Motor neuron (in vitro differentiated cells): ENCODE measurements around the gene ZBTB38. TPM values are rescaled to one million over a fixed set of nuclear protein-coding genes. Genes with fewer than 3 reads are reported as not detected.
A peak's percentile ranks its signal among the peaks of the same experiment; 100 is the strongest.

Experiments used
- ATAC-seq, 8 experiments: fragments of 200-7000 bp; cut with Tn5 transposase; replicated peaks in 6 of 8; 2 replicates each; pipeline ENCODE4 v1.8.0; 2021; ENCODE audit warnings: mild to moderate bottlenecking in 8 of 8, moderate library complexity in 8 of 8
- H3K27ac ChIP-seq, 2 donors: fragments of 250-450 bp; sonication (Bioruptor Pico); 2 replicates each; pipeline ENCODE4 v1.9.0; 2021; ENCODE audit warnings: antibody characterized with exemption in 2 of 2, mild to moderate bottlenecking in 2 of 2, moderate library complexity in 1 of 2
- H3K4me1 ChIP-seq, 2 donors: fragments of 250-450 bp; sonication (Bioruptor Pico); replicated peaks in 1 of 2; 2 replicates each; pipeline ENCODE4 v1.6.1; 2021; ENCODE audit warnings: antibody characterized with exemption in 2 of 2, mild to moderate bottlenecking in 2 of 2, moderate library complexity in 1 of 2
- H3K4me3 ChIP-seq, 5 donors: fragments of 250-450 bp; sonication (Bioruptor Pico); 2 replicates each; pipeline ENCODE4 v1.9.0; 2021; ENCODE audit warnings: antibody characterized with exemption in 5 of 5, mild to moderate bottlenecking in 5 of 5, moderate library complexity in 4 of 5
- WGBS, 10 experiments: fragments of 450-650 bp; shearing (Covaris generic); methylation state at CpG; one replicate each; pipeline ENCODE4 v1.0.0; 2022; 5-methylcytosine and 5-hydroxymethylcytosine counted together
- in situ Hi-C, 9 experiments: fragments of 400-800 bp; cut with MboI; loops; one replicate each; pipeline ENCODE4 v1.15.0; 2021; ENCODE audit warnings: low sequenced_read_pairs in 9 of 9, low pct_unique_long_range_greater_than_20kb in 2 of 9; ENCODE audit not compliant: unreplicated experiment in 9 of 9
- total RNA-seq, 8 experiments: library from RNA; unstranded; fragments of 300-600 nt; gene quantifications; 2 replicates each; pipeline versions ENCODE4 v1.2.3 to v1.2.4, GENCODE V29; 2022

ZBTB38 gene
- total RNA-seq, 8 experiments from 2014 or later, result 11.4 to 87.6 (median 30.9) TPM

GRCh38 chr3:141393735-141394076 is 25.4 kb downstream of the ZBTB38 start:
- Histone ChIP-seq H3K27ac (peak overlapping the region; percentile 25 to 69), H3K4me1 (peaks cover 29 to 33% of the 10 kb centered on the region in 2 donors), H3K4me3 (no peak overlapping the region)
- WGBS, 10 experiments, result 66 to 100% (median 88%) methylated on average over 1 to 7 of the region's 7 CpGs; no CpG with 5 or more reads in 1 of the 10 experiments
- ATAC-seq, result peak in 2 of 8 experiments; percentile 39 to 43
- in situ Hi-C loops, result no loop called here

GRCh38 chr3:141394560-141394959 is 26.3 kb downstream of the ZBTB38 start:
- ATAC-seq, result no peak
- 50 to 100% (median 84%) methylated on average over 1 to 3 of the region's 3 CpGs; no CpG with 5 or more reads in 2 of the 10 experiments for WGBS, 10 experiments
- no peak overlapping the region for H3K4me3 ChIP-seq
- peaks cover 21 to 28% of the 10 kb centered on the region in 2 donors for H3K4me1 ChIP-seq
- H3K27ac ChIP-seq, result no peak overlapping the region
- in situ Hi-C loops, result no loop called here

GRCh38 chr3:141395005-141395589 is 26.8 kb downstream of the ZBTB38 start:
- 81 to 100% (median 92%) methylated on average over 2 to 5 of the region's 5 CpGs for WGBS, 10 experiments
- in situ Hi-C loops, result no loop called here
- Histone ChIP-seq H3K4me3 (no peak overlapping the region), H3K27ac (no peak overlapping the region), H3K4me1 (peaks cover 15 to 28% of the 10 kb centered on the region in 2 donors)
- no peak for ATAC-seq

- WGBS, 10 experiments, result 70 to 100% (median 94%) methylated on average over 1 to 5 of the region's 5 CpGs; no CpG with 5 or more reads in 1 of the 10 experiments
- Histone ChIP-seq H3K4me3 (no peak overlapping the region), H3K4me1 (peaks cover 14 to 19% of the 10 kb centered on the region in 2 donors), H3K27ac (no peak overlapping the region)
- ATAC-seq, result no peak
- in situ Hi-C loops, result no loop called here
These were observed 29.7 kb downstream of the ZBTB38 start for GRCh38 chr3:141397996-141398395.

- peaks cover 9 to 16% of the 10 kb centered on the region in 2 donors for H3K4me1 ChIP-seq
- no peak overlapping the region for H3K4me3 ChIP-seq
- 20 to 60% (median 40%) methylated on average over 1 of the region's 2 CpGs; no CpG with 5 or more reads in 5 of the 10 experiments for WGBS, 10 experiments
- no peak for ATAC-seq
- no peak overlapping the region for H3K27ac ChIP-seq
- in situ Hi-C loops, result no loop called here
These were observed 30.9 kb downstream of the ZBTB38 start for GRCh38 chr3:141399200-141399599.

- in situ Hi-C loops, result no loop called here
- WGBS, 10 experiments, result 41 to 95% (median 85%) methylated on average over 2 to 5 of the region's 5 CpGs
- no peak for ATAC-seq
- H3K27ac ChIP-seq, result no peak overlapping the region
- peaks cover 9 to 16% of the 10 kb centered on the region in 2 donors for H3K4me1 ChIP-seq
- no peak overlapping the region for H3K4me3 ChIP-seq
These were observed 32.0 kb downstream of the ZBTB38 start for GRCh38 chr3:141400073-141400971.

- ATAC-seq, result no peak
- no peak overlapping the region for H3K4me3 ChIP-seq
- peaks cover 9 to 16% of the 10 kb centered on the region in 2 donors for H3K4me1 ChIP-seq
- 0 to 100% (median 30%) methylated on average over 1 of the region's 1 CpG; no CpG with 5 or more reads in 3 of the 10 experiments for WGBS, 10 experiments
- in situ Hi-C loops, result no loop called here
- no peak overlapping the region for H3K27ac ChIP-seq
These were observed 32.8 kb downstream of the ZBTB38 start for GRCh38 chr3:141401095-141401494.

- peaks cover 9 to 16% of the 10 kb centered on the region in 2 donors for H3K4me1 ChIP-seq
- peak overlapping the region; percentile 52 to 91 for H3K27ac ChIP-seq
- in situ Hi-C loops, result no loop called here
These were observed 33.5 kb downstream of the ZBTB38 start for GRCh38 chr3:141401573-141402475.

GRCh38 chr3:141402476-141403171 is 34.3 kb downstream of the ZBTB38 start:
- H3K27ac ChIP-seq, result peak overlapping the region; percentile 52 to 91
- H3K4me1 ChIP-seq, result peaks cover 9 to 16% of the 10 kb centered on the region in 2 donors
- WGBS, 10 experiments, result 0 to 56% (median 24%) methylated on average over 1 to 7 of the region's 58 CpGs; no CpG with 5 or more reads in 3 of the 10 experiments
- in situ Hi-C loops, result no loop called here
- ATAC-seq, result peak; percentile 62 to 91 (median 90)
- H3K4me3 ChIP-seq, result peak overlapping the region; percentile 52 to 85 (median 71)

More at GRCh38 chr3:141401573-141402475, 33.5 kb downstream of the ZBTB38 start:
- peak overlapping the region; percentile 52 to 85 (median 71) for H3K4me3 ChIP-seq
- 20 to 74% (median 46%) methylated on average over 3 to 14 of the region's 59 CpGs; no CpG with 5 or more reads in 1 of the 10 experiments for WGBS, 10 experiments
- ATAC-seq, result peak; percentile 71 to 91 (median 77)

GRCh38 chr3:141403576-141403975 is 35.3 kb downstream of the ZBTB38 start:
- 20 to 100% (median 92%) methylated on average over 1 to 4 of the region's 4 CpGs for WGBS, 10 experiments
- Histone ChIP-seq H3K4me1 (peaks cover 9 to 16% of the 10 kb centered on the region in 2 donors), H3K4me3 (no peak overlapping the region), H3K27ac (no peak overlapping the region)
- in situ Hi-C loops, result no loop called here
- ATAC-seq, result no peak

- no peak for ATAC-seq
- 21 to 100% (median 97%) methylated on average over 1 to 3 of the region's 3 CpGs for WGBS, 10 experiments
- in situ Hi-C loops, result no loop called here
- H3K4me1 ChIP-seq, result peaks cover 9 to 16% of the 10 kb centered on the region in 2 donors
- no peak overlapping the region for H3K27ac ChIP-seq
- no peak overlapping the region for H3K4me3 ChIP-seq
These were observed 36.7 kb downstream of the ZBTB38 start for GRCh38 chr3:141405025-141405424.

GRCh38 chr3:141405591-141405990 is 37.3 kb downstream of the ZBTB38 start:
- WGBS, 10 experiments, result 33 to 100% (median 89%) methylated on average over 1 to 4 of the region's 4 CpGs
- in situ Hi-C loops, result no loop called here
- Histone ChIP-seq H3K4me3 (no peak overlapping the region), H3K4me1 (peaks cover 9 to 16% of the 10 kb centered on the region in 2 donors), H3K27ac (no peak overlapping the region)
- ATAC-seq, result no peak
